GM03348 (cell line): ENCODE data around the gene ACACA.

Experiments
- DNase-seq: peaks from one replicate; pipeline ENCODE4 v3.0.0; 2012; ENCODE audit warnings: low spot score

Gene ACACA

GRCh38 chr17:37344519-37344918 is 62.1 kb downstream of the ACACA start:
- no peak for DNase-seq

DNA sequence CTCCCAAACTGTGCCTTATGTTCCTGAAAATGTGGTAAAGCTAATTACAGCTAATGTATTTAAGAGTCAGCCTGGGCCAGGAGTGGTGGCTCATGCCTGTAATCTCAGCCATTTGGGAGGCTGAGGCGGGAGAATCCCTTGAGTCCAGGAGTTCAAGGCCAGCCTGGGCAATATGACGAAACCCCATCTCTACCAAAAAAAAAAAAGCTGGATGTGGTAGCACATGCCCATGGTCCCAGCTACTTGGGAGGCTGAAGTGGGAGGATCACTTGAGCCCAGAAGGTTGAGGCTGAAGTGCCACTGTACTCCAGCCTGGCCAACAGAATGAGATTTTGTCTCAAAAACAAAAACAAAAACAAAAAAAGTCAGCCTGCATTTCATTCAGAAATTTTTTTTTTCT is 64.0 kb downstream of the ACACA start:
- DNase-seq, result no peak

DNA sequence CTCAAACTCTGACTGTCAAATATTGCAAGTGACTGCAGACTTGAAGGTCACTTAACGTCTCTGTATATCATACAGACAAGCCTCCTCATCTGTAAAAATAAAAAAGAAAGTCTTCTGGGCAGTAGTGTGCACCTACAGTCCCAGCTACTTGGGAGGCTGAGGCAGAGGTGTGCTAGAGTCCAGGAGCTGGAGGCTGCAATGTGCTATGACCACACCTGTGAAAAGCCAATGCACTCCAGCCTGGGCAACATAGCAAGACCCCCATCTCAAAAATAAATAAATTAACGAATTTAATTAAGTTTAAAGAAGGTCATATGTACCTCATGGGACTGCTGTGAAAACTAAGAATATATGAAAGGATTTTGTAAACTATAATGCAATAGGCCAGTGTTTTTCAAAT is 65.8 kb downstream of the ACACA start:
- DNase-seq, result no peak

DNA sequence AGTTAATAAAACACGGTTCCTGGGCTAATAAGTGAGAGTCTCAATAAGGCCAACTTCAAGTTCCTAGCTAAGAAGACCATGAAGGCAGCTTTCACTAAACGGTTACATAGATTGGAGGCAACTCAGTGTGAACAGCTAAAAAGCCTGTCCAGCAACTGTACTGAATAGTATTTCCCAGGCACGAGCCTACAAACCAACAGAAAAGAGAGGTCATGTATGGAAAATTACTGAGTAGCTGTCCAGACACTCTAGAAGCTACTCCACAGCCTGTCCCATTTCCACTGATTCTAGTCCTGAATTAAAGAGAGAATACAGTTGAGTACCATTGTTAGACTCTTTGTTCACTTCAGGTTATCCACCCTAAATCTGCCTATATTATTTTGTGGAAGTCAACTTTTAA is 67.3 kb downstream of the ACACA start:
- no peak for DNase-seq

- DNase-seq, result no peak
Observed at GRCh38 chr17:37338847-37339246, 67.8 kb downstream of the ACACA start.

DNA sequence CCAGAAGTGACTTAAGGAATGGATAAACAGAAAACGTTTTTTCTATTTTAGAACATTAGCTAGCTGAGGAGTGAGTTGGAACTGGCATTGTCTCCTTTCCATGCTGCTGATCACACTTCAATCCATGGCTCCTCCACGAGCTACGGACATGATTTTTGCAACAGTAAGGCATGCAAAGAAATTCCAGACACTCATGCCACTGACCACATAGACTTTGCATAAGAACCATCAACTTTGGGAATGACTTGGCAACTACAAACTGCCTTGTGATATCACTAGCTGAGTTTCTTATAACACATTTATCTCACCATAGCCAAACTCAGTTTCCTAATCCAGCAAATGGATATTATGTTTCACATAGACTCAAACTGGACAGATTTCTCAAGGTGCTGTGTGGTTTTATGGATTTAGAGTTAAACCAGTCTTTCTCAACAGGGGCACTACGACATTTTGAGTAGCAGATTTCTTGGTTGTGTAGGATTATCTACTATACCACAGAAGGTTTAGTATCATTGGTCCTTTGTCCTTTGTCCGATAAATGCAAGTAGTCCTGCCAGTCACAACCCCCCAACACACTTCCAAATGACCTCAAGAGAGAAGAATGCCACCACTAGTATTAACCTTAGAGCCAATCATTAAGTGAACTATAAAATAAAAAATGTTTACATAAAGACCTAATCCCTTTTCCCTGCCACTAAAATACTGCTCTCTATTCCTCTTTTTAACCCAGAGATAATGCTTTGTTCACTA is 79.1 kb downstream of the ACACA start:
- DNase-seq, result peak; percentile 65

DNA sequence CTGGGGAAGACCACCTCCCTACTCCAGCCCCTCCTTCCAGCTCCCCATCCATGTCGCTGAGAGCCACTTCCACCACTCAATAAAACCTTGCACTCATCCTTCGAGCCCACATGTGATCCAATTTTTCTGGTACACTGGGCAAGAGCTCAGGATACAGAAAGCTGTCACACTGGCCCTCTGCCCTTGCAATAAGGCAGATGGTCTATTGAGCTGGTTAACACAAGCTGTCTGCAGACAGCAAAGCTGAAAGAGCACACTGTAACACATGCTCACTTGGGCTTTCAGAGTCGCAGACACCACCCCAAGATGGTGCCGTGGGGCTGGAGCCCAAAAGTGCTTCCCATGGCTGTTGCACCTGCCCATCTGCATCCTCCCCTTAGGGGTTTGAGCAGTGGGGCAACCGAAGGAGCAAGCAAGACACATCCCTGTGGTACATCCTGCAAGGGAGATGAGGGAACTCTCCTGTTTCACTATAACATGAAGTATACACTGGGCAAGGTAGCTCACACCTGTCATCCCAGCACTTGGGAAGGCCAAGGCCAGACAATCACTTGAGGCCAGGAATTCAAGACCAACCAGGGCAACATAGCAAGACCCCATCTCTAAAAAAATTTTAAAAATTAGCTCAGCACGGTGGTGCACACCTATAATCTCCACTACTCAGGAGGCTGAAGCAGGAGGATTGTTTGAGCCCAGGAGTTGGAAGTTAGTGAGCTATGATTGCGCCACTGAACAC is 83.6 kb downstream of the ACACA start:
- DNase-seq, result no peak

DNA sequence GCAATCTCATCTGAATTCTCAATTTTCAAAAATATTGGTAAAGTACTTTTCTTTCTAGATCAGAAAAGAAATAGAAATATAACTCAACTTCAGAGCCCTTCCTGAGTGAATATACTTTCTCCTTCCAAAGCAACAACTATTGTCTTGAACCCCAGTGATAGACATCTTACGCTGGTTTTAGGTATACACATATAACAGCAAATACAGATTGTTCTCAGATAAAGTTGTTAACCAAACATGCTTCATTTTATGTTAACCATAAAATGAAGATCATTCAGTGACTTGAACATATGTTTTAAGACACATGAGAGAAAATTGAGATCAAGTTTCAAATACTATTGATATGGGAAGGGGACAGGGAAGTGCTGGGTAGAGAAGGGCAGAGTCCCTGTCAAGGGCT is 84.5 kb downstream of the ACACA start:
- no peak for DNase-seq

GRCh38 chr17:37318931-37319594 is 87.6 kb downstream of the ACACA start:
- DNase-seq, result no peak

- DNase-seq, result no peak
Observed at GRCh38 chr17:37317867-37318266, 88.8 kb downstream of the ACACA start.

- no peak for DNase-seq
Observed at GRCh38 chr17:37315601-37316000, 91.0 kb downstream of the ACACA start.

DNA sequence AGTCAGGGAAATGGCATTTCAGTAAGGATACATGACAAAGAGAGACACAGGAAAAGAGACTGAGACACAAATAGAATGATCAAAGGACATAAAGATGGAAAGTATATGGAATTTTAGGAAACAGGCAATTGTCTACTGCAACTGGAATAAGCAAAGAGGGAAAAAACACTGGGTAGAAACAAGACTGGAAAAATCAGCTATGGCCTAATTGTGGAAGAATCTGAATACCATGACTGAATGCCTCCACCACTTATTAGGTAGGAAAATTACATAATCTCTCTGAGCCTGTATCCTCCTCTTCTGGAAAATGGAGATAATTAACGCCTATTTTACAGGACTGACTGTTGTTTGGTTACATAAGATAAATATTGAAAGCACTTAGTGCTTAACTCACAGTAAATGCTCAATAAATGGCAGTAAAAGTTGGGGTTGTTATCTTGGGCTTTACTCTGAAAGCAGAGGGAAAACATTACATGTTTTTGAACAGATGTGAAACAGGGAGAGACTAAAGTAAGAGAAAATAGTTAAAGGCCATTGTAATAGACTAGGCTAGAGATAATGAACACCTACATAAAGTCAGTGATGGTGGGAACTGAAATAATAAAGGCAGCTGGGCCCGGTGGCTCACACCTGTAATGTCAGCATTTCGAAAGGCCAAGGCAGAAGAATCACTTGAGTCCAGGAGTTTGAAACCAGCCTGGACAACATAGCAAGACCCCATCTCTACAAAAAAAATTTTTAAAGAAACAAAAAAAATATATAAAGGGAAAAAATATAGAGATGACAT is 94.3 kb downstream of the ACACA start:
- DNase-seq, result no peak

GRCh38 chr17:37310940-37311339 is 95.7 kb downstream of the ACACA start:
- DNase-seq, result peak; percentile 22

GRCh38 chr17:37309051-37309450 is 97.6 kb downstream of the ACACA start:
- DNase-seq, result no peak

- DNase-seq, result no peak
Observed at GRCh38 chr17:37305406-37305905, 101.2 kb downstream of the ACACA start.

DNA sequence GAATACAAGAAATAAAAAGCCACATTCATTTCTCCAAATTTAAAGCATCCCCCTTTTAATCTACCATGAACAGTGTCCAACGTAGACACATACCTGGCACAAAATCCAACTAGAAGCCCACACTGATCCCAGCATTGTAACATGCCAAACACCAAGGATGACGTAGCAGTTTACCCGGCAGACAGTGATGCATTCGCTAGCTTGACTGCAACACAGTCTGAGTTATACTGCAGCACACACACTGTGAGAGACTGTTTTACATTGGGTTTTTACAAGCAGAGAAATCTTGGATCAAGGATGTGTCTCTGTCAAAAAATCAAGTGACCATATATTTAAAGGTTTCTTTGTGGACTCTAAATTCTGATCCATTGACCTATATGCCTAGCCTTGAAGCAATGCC is 105.3 kb downstream of the ACACA start:
- DNase-seq, result no peak

DNA sequence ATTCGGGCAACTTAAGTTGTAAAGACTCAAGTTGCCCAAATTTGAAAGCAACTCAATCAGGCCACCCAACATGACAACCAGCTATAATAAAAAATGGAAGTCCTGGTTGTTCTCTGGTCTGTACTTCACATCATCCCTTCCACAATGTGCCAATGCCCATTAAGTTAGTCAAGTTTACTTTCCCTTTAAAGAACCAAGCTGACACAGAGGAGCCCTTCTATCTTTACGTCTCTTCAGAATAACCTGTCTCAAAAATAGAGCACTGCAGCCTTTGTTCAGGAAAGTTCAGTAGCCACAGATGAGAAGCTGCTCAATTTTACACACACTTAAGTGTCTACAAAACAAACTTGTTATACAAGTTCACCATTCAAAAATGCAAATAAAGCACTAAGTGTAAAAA is 106.0 kb downstream of the ACACA start:
- no peak for DNase-seq

DNA sequence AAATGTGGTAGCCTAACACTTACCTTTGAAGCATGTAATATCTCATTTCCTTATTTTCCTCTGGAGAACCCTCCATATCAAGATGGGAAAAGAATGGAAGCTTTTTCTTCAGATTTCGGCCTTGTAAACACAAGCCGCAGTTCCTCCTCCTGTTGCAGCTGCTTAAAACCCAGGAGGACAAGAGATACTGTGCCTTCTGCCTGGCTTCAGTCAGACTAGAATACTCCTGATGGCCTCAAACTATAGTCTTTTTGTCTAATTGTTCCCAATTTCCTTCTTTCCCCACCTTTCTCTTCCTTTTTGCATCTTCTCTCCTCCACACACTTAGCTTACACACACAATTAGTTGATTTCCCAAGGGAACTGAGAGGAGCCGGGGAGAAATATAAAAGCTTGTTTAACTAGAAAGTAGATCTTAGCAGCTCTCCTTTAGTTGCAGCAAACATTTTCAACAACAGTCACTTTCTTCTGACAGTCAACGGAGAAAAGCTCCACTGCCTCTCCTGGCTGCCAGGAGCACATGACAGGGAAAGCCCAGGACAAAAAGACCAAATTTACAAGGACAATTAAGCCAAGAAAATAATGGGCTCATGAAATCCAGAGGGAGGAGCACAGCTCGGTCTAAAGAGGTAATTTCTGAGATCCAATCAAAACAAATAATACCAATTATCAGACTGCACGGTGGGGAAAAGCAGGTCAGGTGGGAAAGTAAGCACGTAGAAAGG is 107.2 kb downstream of the ACACA start:
- no peak for DNase-seq

DNA sequence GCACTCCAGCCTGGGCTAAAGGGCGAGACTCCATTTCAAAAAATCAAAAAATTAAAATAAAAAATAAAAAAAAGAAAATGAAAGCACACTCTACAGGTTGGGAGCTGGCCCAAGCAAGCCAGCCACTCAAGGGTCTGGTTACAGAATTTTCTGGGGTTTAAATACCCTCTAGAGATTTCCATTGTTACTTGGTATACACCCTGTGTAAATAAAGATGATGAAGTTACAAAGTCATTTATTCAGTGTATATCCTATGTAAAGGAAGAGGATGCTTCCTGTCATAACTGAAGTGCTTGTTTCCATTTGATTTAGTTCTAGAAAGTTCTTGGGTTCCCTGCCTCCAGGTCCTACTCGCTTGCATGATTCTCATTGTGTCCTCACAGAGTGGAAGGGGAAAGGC is 110.7 kb downstream of the ACACA start:
- no peak for DNase-seq

GRCh38 chr17:37294888-37295287 is 111.7 kb downstream of the ACACA start:
- no peak for DNase-seq

- no peak for DNase-seq
Observed at GRCh38 chr17:37293770-37294169, 112.9 kb downstream of the ACACA start.
